IPS-20b (cell line): ENCODE results near the gene MIEF2.

Experiments
- H3K27ac ChIP-seq: one replicate; pipeline ENCODE4 v1.5.1; 2013; ENCODE audit warnings: low read length
- H3K27me3 ChIP-seq: 2 replicates; pipeline ENCODE4 v1.6.1; 2013; ENCODE audit warnings: mild to moderate bottlenecking, low read length, inconsistent platforms; ENCODE audit not compliant: insufficient read depth
- H3K36me3 ChIP-seq: 2 replicates; pipeline ENCODE4 v1.6.1; 2013; ENCODE audit warnings: low read depth, mild to moderate bottlenecking, inconsistent platforms, low read length, moderate library complexity; ENCODE audit not compliant: insufficient read depth
- H3K4me1 ChIP-seq: 2 replicates; pipeline ENCODE4 v1.6.1; 2013; ENCODE audit warnings: mild to moderate bottlenecking, control low read depth, inconsistent platforms, low read length, moderate library complexity; ENCODE audit not compliant: insufficient read depth
- H3K4me3 ChIP-seq: 2 replicates; pipeline ENCODE4 v1.5.1; 2013; ENCODE audit warnings: mild to moderate bottlenecking, low read length, inconsistent platforms
- H3K9ac ChIP-seq: 2 replicates; pipeline ENCODE4 v1.6.1; 2013; ENCODE audit warnings: low read depth, mild to moderate bottlenecking, inconsistent platforms, low read length, moderate library complexity
- H3K9me3 ChIP-seq: 2 replicates; pipeline ENCODE4 v1.6.1; 2013; ENCODE audit warnings: mild to moderate bottlenecking, low read depth, low read length, inconsistent platforms; ENCODE audit not compliant: insufficient read depth

The MIEF2 gene

GRCh38 chr17:18258356-18259038 is 2.0 kb upstream of the MIEF2 start, which contains the start of gene FLII:
Gene FLII (minus strand): TSS chr17:18258738. CDS start chr17:18258690, 48 bp downstream.
- Histone ChIP-seq H3K27me3 (no peaks in the 10 kb centered on the region), H3K27ac (peak within 1 kb of the TSS; percentile 87), H3K9ac (peak within 1 kb of the TSS; percentile 86; the same call in 1 of the 2 replicates), H3K36me3 (peaks cover 37% of the 10 kb centered on the region), H3K4me1 (peaks cover 11% of the 10 kb centered on the region), H3K4me3 (peak within 1 kb of the TSS; percentile 99), H3K9me3 (no peaks in the 10 kb centered on the region)

- H3K27ac ChIP-seq = no peak overlapping the region
- H3K9ac ChIP-seq = no peak overlapping the region
Measured at GRCh38 chr17:18259621-18260331, 686 bp upstream of the MIEF2 start.

GRCh38 chr17:18261146-18261515 is 669 bp downstream of the MIEF2 start:
- Histone ChIP-seq H3K27ac (no peak overlapping the region), H3K27me3 (no peaks in the 10 kb centered on the region)

More at GRCh38 chr17:18259621-18260331, 686 bp upstream of the MIEF2 start:
- H3K4me3 ChIP-seq = peak overlapping the region; percentile 86
- peaks cover 32% of the 10 kb centered on the region for H3K36me3 ChIP-seq
- no peaks in the 10 kb centered on the region for H3K9me3 ChIP-seq
- H3K27me3 ChIP-seq = no peaks in the 10 kb centered on the region
- peaks cover 11% of the 10 kb centered on the region for H3K4me1 ChIP-seq

GRCh38 chr17:18261659-18262058 is 1.2 kb downstream of the MIEF2 start:
- Histone ChIP-seq H3K9me3 (no peaks in the 10 kb centered on the region), H3K4me3 (peak overlapping the region; percentile 86), H3K9ac (peak overlapping the region; percentile 87), H3K36me3 (peaks cover 19% of the 10 kb centered on the region), H3K27ac (no peak overlapping the region), H3K4me1 (peaks cover 11% of the 10 kb centered on the region), H3K27me3 (no peaks in the 10 kb centered on the region)

More at GRCh38 chr17:18261146-18261515, 669 bp downstream of the MIEF2 start:
- Histone ChIP-seq H3K36me3 (peaks cover 24% of the 10 kb centered on the region), H3K4me3 (peak overlapping the region; percentile 86), H3K9ac (peak overlapping the region; percentile 87), H3K9me3 (no peaks in the 10 kb centered on the region), H3K4me1 (peaks cover 11% of the 10 kb centered on the region)

- Histone ChIP-seq H3K9me3 (no peaks in the 10 kb centered on the region), H3K27ac (no peak overlapping the region), H3K4me3 (no peak overlapping the region), H3K4me1 (peaks cover 7% of the 10 kb centered on the region), H3K9ac (no peak overlapping the region), H3K27me3 (no peaks in the 10 kb centered on the region), H3K36me3 (peaks cover 19% of the 10 kb centered on the region)
Measured at GRCh38 chr17:18262111-18262510, 1.6 kb downstream of the MIEF2 start.

- Histone ChIP-seq H3K4me1 (peaks cover 4% of the 10 kb centered on the region; the same call in 1 of the 2 replicates), H3K4me3 (no peak overlapping the region), H3K9me3 (no peaks in the 10 kb centered on the region), H3K36me3 (peaks cover 19% of the 10 kb centered on the region), H3K27ac (no peak overlapping the region), H3K9ac (no peak overlapping the region), H3K27me3 (no peaks in the 10 kb centered on the region)
Measured at GRCh38 chr17:18262641-18263040, 2.2 kb downstream of the MIEF2 start.

- Histone ChIP-seq H3K9ac (no peak overlapping the region), H3K27ac (no peak overlapping the region), H3K36me3 (peaks cover 19% of the 10 kb centered on the region), H3K9me3 (no peaks in the 10 kb centered on the region), H3K4me1 (peaks cover 12% of the 10 kb centered on the region), H3K27me3 (no peaks in the 10 kb centered on the region), H3K4me3 (no peak overlapping the region)
Measured at GRCh38 chr17:18263885-18264682, 3.6 kb downstream of the MIEF2 start.

GRCh38 chr17:18267366-18267765 is 6.9 kb downstream of the MIEF2 start:
- H3K36me3 ChIP-seq = peaks cover 23% of the 10 kb centered on the region
- no peak overlapping the region for H3K27ac ChIP-seq

GRCh38 chr17:18267927-18268711 is 7.7 kb downstream of the MIEF2 start:
- H3K4me1 ChIP-seq = peaks cover 8% of the 10 kb centered on the region
- H3K27ac ChIP-seq = no peak overlapping the region
- peaks cover 26% of the 10 kb centered on the region for H3K36me3 ChIP-seq
- H3K4me3 ChIP-seq = no peak overlapping the region
- no peaks in the 10 kb centered on the region for H3K27me3 ChIP-seq
- no peaks in the 10 kb centered on the region for H3K9me3 ChIP-seq
- peak overlapping the region; percentile 49; the same call in 1 of the 2 replicates for H3K9ac ChIP-seq

More at GRCh38 chr17:18267366-18267765, 6.9 kb downstream of the MIEF2 start:
- Histone ChIP-seq H3K27me3 (no peaks in the 10 kb centered on the region), H3K4me1 (peaks cover 8% of the 10 kb centered on the region), H3K4me3 (no peak overlapping the region), H3K9ac (no peak overlapping the region), H3K9me3 (no peaks in the 10 kb centered on the region)

- H3K27ac ChIP-seq = no peak overlapping the region
- H3K27me3 ChIP-seq = no peaks in the 10 kb centered on the region
- no peaks in the 10 kb centered on the region for H3K9me3 ChIP-seq
- peaks cover 8% of the 10 kb centered on the region for H3K4me1 ChIP-seq
- H3K36me3 ChIP-seq = peaks cover 28% of the 10 kb centered on the region
- H3K9ac ChIP-seq = no peak overlapping the region
- no peak overlapping the region for H3K4me3 ChIP-seq
Measured at GRCh38 chr17:18270046-18270931, 9.8 kb downstream of the MIEF2 start.
